ENCODE results near the gene PPIB.
A peak's percentile ranks its signal among the peaks of the same experiment; 100 is the strongest.

- TF ChIP-seq, protein P1, sequence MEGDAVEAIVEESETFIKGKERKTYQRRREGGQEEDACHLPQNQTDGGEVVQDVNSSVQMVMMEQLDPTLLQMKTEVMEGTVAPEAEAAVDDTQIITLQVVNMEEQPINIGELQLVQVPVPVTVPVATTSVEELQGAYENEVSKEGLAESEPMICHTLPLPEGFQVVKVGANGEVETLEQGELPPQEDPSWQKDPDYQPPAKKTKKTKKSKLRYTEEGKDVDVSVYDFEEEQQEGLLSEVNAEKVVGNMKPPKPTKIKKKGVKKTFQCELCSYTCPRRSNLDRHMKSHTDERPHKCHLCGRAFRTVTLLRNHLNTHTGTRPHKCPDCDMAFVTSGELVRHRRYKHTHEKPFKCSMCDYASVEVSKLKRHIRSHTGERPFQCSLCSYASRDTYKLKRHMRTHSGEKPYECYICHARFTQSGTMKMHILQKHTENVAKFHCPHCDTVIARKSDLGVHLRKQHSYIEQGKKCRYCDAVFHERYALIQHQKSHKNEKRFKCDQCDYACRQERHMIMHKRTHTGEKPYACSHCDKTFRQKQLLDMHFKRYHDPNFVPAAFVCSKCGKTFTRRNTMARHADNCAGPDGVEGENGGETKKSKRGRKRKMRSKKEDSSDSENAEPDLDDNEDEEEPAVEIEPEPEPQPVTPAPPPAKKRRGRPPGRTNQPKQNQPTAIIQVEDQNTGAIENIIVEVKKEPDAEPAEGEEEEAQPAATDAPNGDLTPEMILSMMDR (conservative IDR thresholded peaks at IDR 0.05; ENCODE audit: low read depth, low read length), result peak; percentile 36; the same call in 1 of the 2 replicates
- no peak for TF ChIP-seq EZH2phosphoT487 (IDR thresholded peaks at IDR 0.05; ENCODE audit: borderline replicate concordance, low read length)
- no peak for TF ChIP-seq EZH2 (IDR thresholded peaks at IDR 0.05; ENCODE audit: low read length, unreplicated experiment)
These were observed 13.4 kb downstream of the PPIB start for GRCh38 chr15:64149424-64149823.

All from PC-3 (cell line).